GM12865 (cell line): ENCODE results near the gene NIPA2.

Source experiments
- DNase-seq: peaks from one replicate; pipeline ENCODE4 v3.0.0; 2010; ENCODE audit warnings: low read depth
- H3K4me3 ChIP-seq: 2 replicates; pipeline ENCODE4 v1.5.1; 2011; ENCODE audit warnings: mild to moderate bottlenecking, low read depth, low read length, control low read depth
- CTCF ChIP-seq: IDR thresholded peaks from 2 replicates; pipeline ENCODE4 v1.5.1; 2011; ENCODE audit warnings: low read length, control low read depth, low read depth, inconsistent platforms; ENCODE audit not compliant: insufficient read depth; ENCODE audit errors: missing control alignments

The NIPA2 gene

GRCh38 chr15:22869856-22870255, 31.4 kb downstream of the NIPA2 start:
- TF ChIP-seq CTCF: no peak
- DNase-seq: no peak
- no peak overlapping the region for H3K4me3 ChIP-seq

GRCh38 chr15:22870865-22871264, 32.4 kb downstream of the NIPA2 start:
- no peak for TF ChIP-seq CTCF
- DNase-seq: no peak
- no peak overlapping the region for H3K4me3 ChIP-seq

- no peak for DNase-seq
- no peak for TF ChIP-seq CTCF
- no peak overlapping the region for H3K4me3 ChIP-seq
Observed at GRCh38 chr15:22871481-22872086, 33.1 kb downstream of the NIPA2 start.

- H3K4me3 ChIP-seq: no peak overlapping the region
- TF ChIP-seq CTCF: no peak
- DNase-seq: peak; percentile 19
Observed at GRCh38 chr15:22872936-22873701, 34.7 kb downstream of the NIPA2 start.

GRCh38 chr15:22873841-22874240, 35.4 kb downstream of the NIPA2 start:
- DNase-seq: no peak
- H3K4me3 ChIP-seq: no peak overlapping the region
- TF ChIP-seq CTCF: no peak

- no peak for DNase-seq
- no peak overlapping the region for H3K4me3 ChIP-seq
- TF ChIP-seq CTCF: no peak
Observed at GRCh38 chr15:22874256-22874655, 35.8 kb downstream of the NIPA2 start.
